ENCODE data around the gene COL5A1. TPM values are rescaled to one million over a fixed set of nuclear protein-coding genes. Genes with fewer than 3 reads are reported as not detected.
A peak's percentile ranks its signal among the peaks of the same experiment; 100 is the strongest.

The COL5A1 gene
- total RNA-seq, 1 donor from 2014 or later: 6.1 TPM

GRCh38 chr9:134883040-134883782, 241.6 kb downstream of the COL5A1 start:
- H3K4me1 Mint-ChIP-seq: peaks cover 4% of the 10 kb centered on the region
- H4K20me1 ChIP-seq (ENCODE audit: low read depth): no peaks in the 10 kb centered on the region
- H3K4me3 ChIP-seq: no peak overlapping the region
- H3K9ac ChIP-seq: no peak overlapping the region
- H3K4me2 ChIP-seq: no peak overlapping the region
- peaks cover 10% of the 10 kb centered on the region for H3K27me3 Mint-ChIP-seq (ENCODE audit: insufficient read depth, low read depth)
- H3K27ac ChIP-seq: no peak overlapping the region
- no peak overlapping the region for H2AFZ ChIP-seq (replicated peaks)
- H3K4me1 ChIP-seq: no peaks in the 10 kb centered on the region
- no peaks in the 10 kb centered on the region for H3K36me3 ChIP-seq
- TF ChIP-seq EZH2 (IDR thresholded peaks at IDR 0.05) (no peak), CTCF (IDR thresholded peaks at IDR 0.05) (no peak), EZH2phosphoT487 (IDR thresholded peaks at IDR 0.05) (no peak)
- H3K36me3 Mint-ChIP-seq: no peaks in the 10 kb centered on the region
- DNase-seq (ENCODE audit: low spot score): no peak
- H3K9me3 ChIP-seq (ENCODE audit: low read depth): no peaks in the 10 kb centered on the region
- H3K27ac Mint-ChIP-seq: no peak overlapping the region
- H3K9me3 Mint-ChIP-seq: no peaks in the 10 kb centered on the region
- no peaks in the 10 kb centered on the region for H3K79me2 ChIP-seq (ENCODE audit: low read depth)
- no peak overlapping the region for H3K4me3 Mint-ChIP-seq
- no peaks in the 10 kb centered on the region for H3F3A ChIP-seq (ENCODE audit: low read depth)
- H3K27me3 ChIP-seq: no peaks in the 10 kb centered on the region

- Mint-ChIP-seq H3K4me1 (peaks cover 4% of the 10 kb centered on the region), H3K9me3 (no peaks in the 10 kb centered on the region), H3K27ac (peak overlapping the region; percentile 53), H3K36me3 (no peaks in the 10 kb centered on the region), H3K27me3 (ENCODE audit: insufficient read depth, low read depth) (peaks cover 8% of the 10 kb centered on the region), H3K4me3 (no peak overlapping the region)
- Histone ChIP-seq H4K20me1 (ENCODE audit: low read depth) (no peaks in the 10 kb centered on the region), H3K9me3 (ENCODE audit: low read depth) (no peaks in the 10 kb centered on the region), H3K9ac (no peak overlapping the region), H2AFZ (replicated peaks) (no peak overlapping the region), H3K36me3 (no peaks in the 10 kb centered on the region), H3K4me3 (no peak overlapping the region), H3K27me3 (no peaks in the 10 kb centered on the region), H3F3A (ENCODE audit: low read depth) (no peaks in the 10 kb centered on the region), H3K27ac (no peak overlapping the region), H3K4me1 (no peaks in the 10 kb centered on the region), H3K79me2 (ENCODE audit: low read depth) (no peaks in the 10 kb centered on the region), H3K4me2 (no peak overlapping the region)
- TF ChIP-seq CTCF (IDR thresholded peaks at IDR 0.05): no peak
- TF ChIP-seq EZH2phosphoT487 (IDR thresholded peaks at IDR 0.05): no peak
- TF ChIP-seq EZH2 (IDR thresholded peaks at IDR 0.05): no peak
- DNase-seq (ENCODE audit: low spot score): no peak
Measured at GRCh38 chr9:134884492-134884891, 242.9 kb downstream of the COL5A1 start.

DNA sequence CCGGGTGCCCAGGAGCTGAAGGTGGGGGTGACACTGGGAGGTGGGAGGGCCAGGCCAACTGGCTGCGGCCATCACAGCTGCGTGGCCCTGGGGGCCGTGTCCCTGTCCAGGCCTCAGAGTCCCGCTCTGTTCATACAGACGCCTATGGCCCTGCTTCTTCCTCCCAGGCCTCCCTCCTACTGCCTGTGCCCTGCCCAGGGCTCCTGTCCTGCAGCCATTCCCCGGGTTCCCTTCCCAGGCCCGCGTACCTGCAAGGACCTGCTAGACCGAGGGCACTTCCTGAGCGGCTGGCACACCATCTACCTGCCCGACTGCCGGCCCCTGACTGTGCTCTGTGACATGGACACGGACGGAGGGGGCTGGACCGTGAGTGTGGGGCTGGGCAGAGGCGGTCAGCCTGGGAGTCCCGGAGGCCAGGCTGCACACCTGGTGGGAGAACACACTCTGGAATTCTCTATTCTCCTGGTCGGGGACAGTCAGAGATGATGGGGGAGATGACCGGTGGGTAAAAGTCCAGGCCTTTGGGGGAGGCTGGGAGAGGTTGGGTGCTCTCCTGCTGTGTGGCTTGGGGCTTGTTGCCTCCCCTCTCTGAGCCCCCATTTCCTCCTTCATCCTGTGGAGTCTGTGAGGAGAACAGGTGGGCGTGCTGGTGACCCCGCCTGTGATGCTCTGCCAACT, 243.5 kb downstream of the COL5A1 start:
- H4K20me1 ChIP-seq (ENCODE audit: low read depth): no peaks in the 10 kb centered on the region
- no peaks in the 10 kb centered on the region for H3K4me1 ChIP-seq
- DNase-seq (ENCODE audit: low spot score): no peak
- no peaks in the 10 kb centered on the region for H3K27me3 ChIP-seq
- no peaks in the 10 kb centered on the region for H3F3A ChIP-seq (ENCODE audit: low read depth)
- TF ChIP-seq CTCF (IDR thresholded peaks at IDR 0.05): no peak
- no peak for TF ChIP-seq EZH2phosphoT487 (IDR thresholded peaks at IDR 0.05)
- TF ChIP-seq EZH2 (IDR thresholded peaks at IDR 0.05): no peak
- H3K4me3 ChIP-seq: no peak overlapping the region
- H2AFZ ChIP-seq (replicated peaks): no peak overlapping the region
- no peaks in the 10 kb centered on the region for H3K36me3 ChIP-seq
- no peak overlapping the region for H3K4me2 ChIP-seq
- Mint-ChIP-seq H3K27ac (no peak overlapping the region), H3K4me3 (no peak overlapping the region), H3K9me3 (no peaks in the 10 kb centered on the region), H3K4me1 (peaks cover 4% of the 10 kb centered on the region), H3K36me3 (no peaks in the 10 kb centered on the region), H3K27me3 (ENCODE audit: insufficient read depth, low read depth) (peaks cover 8% of the 10 kb centered on the region)
- H3K79me2 ChIP-seq (ENCODE audit: low read depth): no peaks in the 10 kb centered on the region
- H3K9me3 ChIP-seq (ENCODE audit: low read depth): no peaks in the 10 kb centered on the region
- no peak overlapping the region for H3K9ac ChIP-seq
- no peak overlapping the region for H3K27ac ChIP-seq
